ENCODE measurements around the gene CPT1C.

CPT1C gene

GRCh38 chr19:49690656-49691242, at the start of gene CPT1C:
CPT1C (plus strand) TSS chr19:49691116; CDS start chr19:49692253, 1,137 bp downstream.
- peak; percentile 69 for DNase-seq

- DNase-seq, result peak; percentile 100
Measured at GRCh38 chr19:49641688-49642491, 49.0 kb upstream of the CPT1C start, which contains the start of gene SCAF1. SCAF1 (plus strand) TSS chr19:49642209; CDS start chr19:49645027, 2,818 bp downstream.

- no peak for DNase-seq
Measured at GRCh38 chr19:49642492-49643035, 48.4 kb upstream of the CPT1C start.

GRCh38 chr19:49643466-49643865, 47.5 kb upstream of the CPT1C start:
- DNase-seq, result no peak

- DNase-seq, result no peak
Measured at GRCh38 chr19:49645592-49645991, 45.3 kb upstream of the CPT1C start.

- no peak for DNase-seq
Measured at GRCh38 chr19:49645995-49646394, 44.9 kb upstream of the CPT1C start.

GRCh38 chr19:49646586-49646985, 44.3 kb upstream of the CPT1C start:
- DNase-seq, result no peak

GRCh38 chr19:49651029-49651819, 39.7 kb upstream of the CPT1C start:
- DNase-seq, result no peak

- DNase-seq, result no peak
Measured at GRCh38 chr19:49651820-49652550, 38.9 kb upstream of the CPT1C start.

GRCh38 chr19:49652551-49653465, 38.1 kb upstream of the CPT1C start:
- no peak for DNase-seq

GRCh38 chr19:49653466-49653806, 37.5 kb upstream of the CPT1C start:
- DNase-seq, result no peak

GRCh38 chr19:49654581-49654980, 36.3 kb upstream of the CPT1C start:
- DNase-seq, result no peak

- DNase-seq, result no peak
Measured at GRCh38 chr19:49655570-49656455, 35.1 kb upstream of the CPT1C start.

- no peak for DNase-seq
Measured at GRCh38 chr19:49656456-49657109, 34.3 kb upstream of the CPT1C start.

GRCh38 chr19:49657493-49658138, 33.3 kb upstream of the CPT1C start:
- DNase-seq, result no peak

GRCh38 chr19:49658139-49658517, 32.8 kb upstream of the CPT1C start:
- DNase-seq, result no peak

GRCh38 chr19:49658566-49659442, 32.1 kb upstream of the CPT1C start:
- no peak for DNase-seq

- DNase-seq, result no peak
Measured at GRCh38 chr19:49660338-49660961, 30.5 kb upstream of the CPT1C start.

All from CD4-positive, alpha-beta T cell treated with Interleukin-10 for 1 hour (primary cell).